GM12892 (cell line): ENCODE measurements around the gene PLA2G4F.

ENCODE experiments used
- POLR2A ChIP-seq: IDR thresholded peaks from 2 replicates; pipeline ENCODE4 v1.6.1; 2011; ENCODE audit warnings: low read depth, low read length, control low read depth
- TAF1 ChIP-seq: IDR thresholded peaks from 2 replicates; pipeline ENCODE4 v1.6.1; 2011; ENCODE audit warnings: low read depth, mild to moderate bottlenecking, control low read depth, low read length, borderline replicate concordance

DNA sequence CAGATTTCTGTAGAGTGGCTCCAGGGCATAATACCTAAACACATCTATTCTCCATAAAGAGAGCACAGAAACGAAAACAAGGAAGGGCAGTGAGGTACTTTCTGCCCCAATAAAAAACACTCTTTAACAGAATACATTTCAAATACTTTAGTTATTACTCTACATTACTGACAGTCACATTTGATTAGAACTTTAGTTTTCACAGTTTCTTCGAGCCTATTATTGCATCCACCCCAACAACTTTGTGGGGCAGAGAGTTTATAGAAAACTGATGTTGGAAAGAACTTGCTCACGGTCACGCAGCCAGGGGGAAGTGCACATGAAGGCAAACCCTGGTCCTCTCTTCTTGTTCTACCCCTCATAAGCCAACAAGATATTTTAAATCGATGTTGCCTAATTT lies 42.7 kb upstream of the PLA2G4F start:
- TF ChIP-seq POLR2A (no peak), TAF1 (no peak)
